SU-DHL-6 (cell line): ENCODE data around the gene CHTF8.

Experiments
- H2AFZ ChIP-seq: fragments of 200-600 bp; sonication (generic); 2 replicates; pipeline ENCODE4 v1.6.1; 2014; ENCODE audit warnings: low read depth, mild to moderate bottlenecking, moderate library complexity, mixed read lengths, antibody characterized with exemption, low read length; ENCODE audit not compliant: severe bottlenecking
- H3F3A ChIP-seq: fragments of 200-600 bp; shearing (Covaris generic); 2 replicates; pipeline ENCODE4 v1.6.0; 2016; ENCODE audit warnings: antibody characterized with exemption, mild to moderate bottlenecking; ENCODE audit not compliant: insufficient read depth
- H3K27ac ChIP-seq: fragments of 200-600 bp; sonication (generic); 2 replicates; pipeline ENCODE4 v1.5.1; 2016; ENCODE audit warnings: low read depth, mild to moderate bottlenecking, low read length, moderate library complexity, mixed read lengths
- H3K27me3 ChIP-seq: fragments of 200-600 bp; sonication (generic), shearing (Covaris generic); 2 replicates; pipeline ENCODE4 v1.6.0; 2014; ENCODE audit warnings: mild to moderate bottlenecking, low read length
- H3K36me3 ChIP-seq: fragments of 200-600 bp; sonication (generic); 2 replicates; pipeline ENCODE4 v1.6.1; 2014; ENCODE audit warnings: mild to moderate bottlenecking, low read length, mixed read lengths
- H3K4me2 ChIP-seq: fragments of 300-600, 200-600 bp; shearing (Covaris generic), sonication (generic); 2 replicates; pipeline ENCODE4 v1.6.0; 2014; ENCODE audit warnings: low read length, low read depth, mild to moderate bottlenecking; ENCODE audit not compliant: poor library complexity, severe bottlenecking
- H3K4me3 ChIP-seq: fragments of 200-600 bp; sonication (generic); 2 replicates; pipeline ENCODE4 v1.5.1; 2014; ENCODE audit warnings: antibody characterized with exemption, low read length, mild to moderate bottlenecking, mixed read lengths; ENCODE audit not compliant: insufficient read depth, poor library complexity, severe bottlenecking
- H3K79me2 ChIP-seq: fragments of 200-600 bp; sonication (generic); 2 replicates; pipeline ENCODE4 v1.6.1; 2014; ENCODE audit warnings: mild to moderate bottlenecking, low read length, moderate library complexity; ENCODE audit not compliant: insufficient read depth
- H3K9ac ChIP-seq: fragments of 200-600 bp; sonication (generic); 2 replicates; pipeline ENCODE4 v1.7.0; 2014; ENCODE audit warnings: mild to moderate bottlenecking, low read length
- H3K9me2 ChIP-seq: fragments of 200-600 bp; sonication (generic); replicated peaks from 2 replicates; pipeline ENCODE4 v1.6.1; 2014; ENCODE audit warnings: low read length; ENCODE audit not compliant: insufficient read depth
- H3K9me3 ChIP-seq: fragments of 200-600 bp; sonication (generic); 2 replicates; pipeline ENCODE4 v1.6.1; 2014; ENCODE audit warnings: low read length, mixed read lengths; ENCODE audit not compliant: insufficient read depth
- H4K20me1 ChIP-seq: fragments of 200-600 bp; sonication (generic); 2 replicates; pipeline ENCODE4 v1.6.1; 2014; ENCODE audit warnings: low read depth, mild to moderate bottlenecking, antibody characterized with exemption, low read length, moderate library complexity, mixed read lengths
- EZH2phosphoT487 ChIP-seq: fragments of 200-600 bp; sonication (generic), shearing (Covaris generic); conservative IDR thresholded peaks from 2 replicates; pipeline ENCODE4 v1.6.1; 2018; ENCODE audit warnings: mild to moderate bottlenecking, antibody characterized with exemption, low read length, moderate library complexity, mixed read lengths
- TF ChIP-seq, protein P1 (sequence below): fragments of 200-600 bp; sonication (generic); IDR thresholded peaks from one replicate; pipeline ENCODE4 v1.5.1; 2017; ENCODE audit warnings: antibody characterized with exemption, mild to moderate bottlenecking, low read length, moderate library complexity; ENCODE audit not compliant: insufficient read depth, poor library complexity, severe bottlenecking

CHTF8 gene

GRCh38 chr16:69116256-69116875 is 16.0 kb downstream of the CHTF8 start:
- H3K27ac ChIP-seq = no peak overlapping the region
- H3K9me3 ChIP-seq = no peaks in the 10 kb centered on the region
- no peak overlapping the region for H3K9ac ChIP-seq
- H4K20me1 ChIP-seq = no peaks in the 10 kb centered on the region; the same call in 1 of the 2 replicates
- no peaks in the 10 kb centered on the region for H3K27me3 ChIP-seq
- H3K79me2 ChIP-seq = no peaks in the 10 kb centered on the region
- no peaks in the 10 kb centered on the region for H3F3A ChIP-seq
- H2AFZ ChIP-seq = no peak overlapping the region
- no peak overlapping the region for H3K4me3 ChIP-seq
- H3K36me3 ChIP-seq = no peaks in the 10 kb centered on the region
- H3K9me2 ChIP-seq = no peaks in the 10 kb centered on the region
- TF ChIP-seq, protein P1, sequence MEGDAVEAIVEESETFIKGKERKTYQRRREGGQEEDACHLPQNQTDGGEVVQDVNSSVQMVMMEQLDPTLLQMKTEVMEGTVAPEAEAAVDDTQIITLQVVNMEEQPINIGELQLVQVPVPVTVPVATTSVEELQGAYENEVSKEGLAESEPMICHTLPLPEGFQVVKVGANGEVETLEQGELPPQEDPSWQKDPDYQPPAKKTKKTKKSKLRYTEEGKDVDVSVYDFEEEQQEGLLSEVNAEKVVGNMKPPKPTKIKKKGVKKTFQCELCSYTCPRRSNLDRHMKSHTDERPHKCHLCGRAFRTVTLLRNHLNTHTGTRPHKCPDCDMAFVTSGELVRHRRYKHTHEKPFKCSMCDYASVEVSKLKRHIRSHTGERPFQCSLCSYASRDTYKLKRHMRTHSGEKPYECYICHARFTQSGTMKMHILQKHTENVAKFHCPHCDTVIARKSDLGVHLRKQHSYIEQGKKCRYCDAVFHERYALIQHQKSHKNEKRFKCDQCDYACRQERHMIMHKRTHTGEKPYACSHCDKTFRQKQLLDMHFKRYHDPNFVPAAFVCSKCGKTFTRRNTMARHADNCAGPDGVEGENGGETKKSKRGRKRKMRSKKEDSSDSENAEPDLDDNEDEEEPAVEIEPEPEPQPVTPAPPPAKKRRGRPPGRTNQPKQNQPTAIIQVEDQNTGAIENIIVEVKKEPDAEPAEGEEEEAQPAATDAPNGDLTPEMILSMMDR = no peak
- no peak for TF ChIP-seq EZH2phosphoT487
- H3K4me2 ChIP-seq = no peak overlapping the region

- Histone ChIP-seq H3F3A (no peaks in the 10 kb centered on the region), H3K27me3 (no peaks in the 10 kb centered on the region), H3K36me3 (no peaks in the 10 kb centered on the region), H3K9ac (no peak overlapping the region), H3K9me2 (no peaks in the 10 kb centered on the region), H4K20me1 (no peaks in the 10 kb centered on the region; the same call in 1 of the 2 replicates), H2AFZ (no peak overlapping the region), H3K4me3 (no peak overlapping the region), H3K27ac (no peak overlapping the region), H3K4me2 (no peak overlapping the region), H3K79me2 (no peaks in the 10 kb centered on the region), H3K9me3 (no peaks in the 10 kb centered on the region)
- TF ChIP-seq, protein P1 = no peak
- no peak for TF ChIP-seq EZH2phosphoT487
Measured at GRCh38 chr16:69115837-69116236, 16.6 kb downstream of the CHTF8 start.

DNA sequence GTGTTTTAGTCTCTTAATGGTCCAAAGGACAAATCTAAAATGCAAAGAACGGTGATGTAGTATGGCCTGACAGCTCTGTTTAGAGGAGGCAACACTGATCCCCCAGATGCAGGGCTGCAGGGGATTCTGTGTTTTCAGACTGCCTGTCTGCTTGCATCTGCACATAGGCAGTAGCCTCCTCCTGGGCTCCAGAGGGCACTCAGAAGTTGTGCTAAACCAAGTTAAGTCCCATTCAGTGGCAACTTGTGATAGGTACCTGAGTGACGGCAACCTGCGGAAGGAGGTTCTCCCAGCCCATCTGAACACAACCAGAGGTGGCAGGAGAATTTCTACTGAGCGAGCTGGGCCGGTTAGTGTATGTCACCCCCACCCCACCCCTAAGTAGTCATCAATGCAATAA is 17.0 kb downstream of the CHTF8 start:
- no peaks in the 10 kb centered on the region for H3K9me2 ChIP-seq
- no peak overlapping the region for H3K9ac ChIP-seq
- H3K27ac ChIP-seq = no peak overlapping the region
- H3K27me3 ChIP-seq = no peaks in the 10 kb centered on the region
- H4K20me1 ChIP-seq = no peaks in the 10 kb centered on the region; the same call in 1 of the 2 replicates
- no peaks in the 10 kb centered on the region for H3F3A ChIP-seq
- TF ChIP-seq, protein P1 = no peak
- no peak for TF ChIP-seq EZH2phosphoT487
- H3K9me3 ChIP-seq = no peaks in the 10 kb centered on the region
- H3K79me2 ChIP-seq = no peaks in the 10 kb centered on the region
- no peak overlapping the region for H3K4me3 ChIP-seq
- H3K36me3 ChIP-seq = no peaks in the 10 kb centered on the region
- no peak overlapping the region for H3K4me2 ChIP-seq
- no peak overlapping the region for H2AFZ ChIP-seq
